Measurements from ENCODE around the gene METRN. TPM values are rescaled to one million over a fixed set of nuclear protein-coding genes. Genes with fewer than 3 reads are reported as not detected.
A peak's percentile ranks its signal among the peaks of the same experiment; 100 is the strongest.

Gene METRN
- polyA plus RNA-seq, 1 donor (not counting 4 experiments of a cell fraction or from before 2014, with no cell fraction given) = 42.1 TPM

GRCh38 chr16:704047-704446 is 10.9 kb upstream of the METRN start:
- DNase-seq (ENCODE audit: low read depth, low spot score) = no peak
- H3K4me1 ChIP-seq (ENCODE audit: control insufficient read depth, extremely low read depth, insufficient read depth, low read length) = no peaks in the 10 kb centered on the region
- peaks cover 85% of the 10 kb centered on the region for H3K27me3 ChIP-seq (ENCODE audit: control insufficient read depth, extremely low read depth, insufficient read depth, low read length)
- H3K9ac ChIP-seq (ENCODE audit: control insufficient read depth, extremely low read depth, insufficient read depth, low read length) = no peak overlapping the region
- no peak overlapping the region for H2AFZ ChIP-seq (ENCODE audit: control insufficient read depth, low read length)
- FAIRE-seq = no peak
- TF ChIP-seq EZH2 (IDR thresholded peaks at IDR 0.05; ENCODE audit: low read length) = no peak
- TF ChIP-seq CTCF (optimal IDR thresholded peaks at IDR 0.05 in 1 of 3, IDR thresholded peaks at IDR 0.05 in 1 of 3, conservative IDR thresholded peaks at IDR 0.05 in 1 of 3; ENCODE audit: extremely low read depth in 1 of 3, insufficient read depth in 2 of 3, low read length in 3 of 3) = no peak
- dilution Hi-C loops (cut with MboI; ENCODE audit: extremely low pct_ligation_motif_present, low sequenced_read_pairs) = no loop called here
- no peak overlapping the region for H3K27ac ChIP-seq (ENCODE audit: control insufficient read depth, insufficient read depth, low read length)
- H3K9me1 ChIP-seq (ENCODE audit: control insufficient read depth, extremely low read depth, insufficient read depth, low read length) = no peaks in the 10 kb centered on the region
- no peaks in the 10 kb centered on the region for H3K9me3 ChIP-seq (ENCODE audit: control insufficient read depth, low read depth, low read length)
- H3K36me3 ChIP-seq (ENCODE audit: control insufficient read depth in 2 of 2, extremely low read depth in 1 of 2, insufficient read depth in 2 of 2, low read length in 2 of 2) = no peaks in the 10 kb centered on the region
- H4K20me1 ChIP-seq (ENCODE audit: control insufficient read depth, extremely low read depth, insufficient read depth, low read length) = peaks cover 5% of the 10 kb centered on the region
- no peak overlapping the region for H3K4me2 ChIP-seq (ENCODE audit: control insufficient read depth, extremely low read depth, insufficient read depth, low read depth, low read length)
- no peak overlapping the region for H3K4me3 ChIP-seq (ENCODE audit: control insufficient read depth in 2 of 3, extremely low read depth in 1 of 3, insufficient read depth in 2 of 3, low read depth in 1 of 3, low read length in 3 of 3)
- H3K79me2 ChIP-seq (ENCODE audit: control insufficient read depth, insufficient read depth, low read length) = no peaks in the 10 kb centered on the region

- H3K27me3 ChIP-seq (ENCODE audit: control insufficient read depth, extremely low read depth, insufficient read depth, low read length) = peaks cover 92% of the 10 kb centered on the region
- dilution Hi-C loops (cut with MboI; ENCODE audit: extremely low pct_ligation_motif_present, low sequenced_read_pairs) = no loop called here
- FAIRE-seq = no peak
- no peak overlapping the region for H3K9ac ChIP-seq (ENCODE audit: control insufficient read depth, extremely low read depth, insufficient read depth, low read length)
- TF ChIP-seq EZH2 (IDR thresholded peaks at IDR 0.05; ENCODE audit: low read length) (peak; percentile 87), CTCF (optimal IDR thresholded peaks at IDR 0.05 in 1 of 3, IDR thresholded peaks at IDR 0.05 in 1 of 3, conservative IDR thresholded peaks at IDR 0.05 in 1 of 3; ENCODE audit: extremely low read depth in 1 of 3, insufficient read depth in 2 of 3, low read length in 3 of 3) (no peak)
- H2AFZ ChIP-seq (ENCODE audit: control insufficient read depth, low read length) = no peak overlapping the region
- H3K27ac ChIP-seq (ENCODE audit: control insufficient read depth, insufficient read depth, low read length) = no peak overlapping the region
- H3K4me2 ChIP-seq (ENCODE audit: control insufficient read depth, extremely low read depth, insufficient read depth, low read depth, low read length) = no peak overlapping the region
- H3K9me3 ChIP-seq (ENCODE audit: control insufficient read depth, low read depth, low read length) = no peaks in the 10 kb centered on the region
- peak overlapping the region in 1 of 3 experiments; percentile 48 for H3K4me3 ChIP-seq (ENCODE audit: control insufficient read depth in 2 of 3, extremely low read depth in 1 of 3, insufficient read depth in 2 of 3, low read depth in 1 of 3, low read length in 3 of 3)
- H3K79me2 ChIP-seq (ENCODE audit: control insufficient read depth, insufficient read depth, low read length) = no peaks in the 10 kb centered on the region
- no peaks in the 10 kb centered on the region for H3K36me3 ChIP-seq (ENCODE audit: control insufficient read depth in 2 of 2, extremely low read depth in 1 of 2, insufficient read depth in 2 of 2, low read length in 2 of 2)
- no peaks in the 10 kb centered on the region for H3K4me1 ChIP-seq (ENCODE audit: control insufficient read depth, extremely low read depth, insufficient read depth, low read length)
- DNase-seq (ENCODE audit: low read depth, low spot score) = no peak
- H3K9me1 ChIP-seq (ENCODE audit: control insufficient read depth, extremely low read depth, insufficient read depth, low read length) = no peaks in the 10 kb centered on the region
- H4K20me1 ChIP-seq (ENCODE audit: control insufficient read depth, extremely low read depth, insufficient read depth, low read length) = peaks cover 5% of the 10 kb centered on the region
These were observed 10.2 kb upstream of the METRN start for GRCh38 chr16:704552-705380.
